Heart left ventricle (tissue), 16 donors: Measurements from ENCODE around the gene CCDC121. TPM values are rescaled to one million over a fixed set of nuclear protein-coding genes. Genes with fewer than 3 reads are reported as not detected.

Experiments used
- ATAC-seq, 4 donors: fragments of 200-7000 bp; cut with Tn5 transposase; one replicate each; pipeline ENCODE4 v1.9.1; 2020 to 2022; ENCODE audit warnings: moderate library complexity in 4 of 4, mild to moderate bottlenecking in 3 of 4, moderate number of reproducible peaks in 1 of 4
- DNase-seq, 5 donors: peaks; one replicate each; pipeline ENCODE4 v3.0.0-alpha.2; 2020
- H3K27ac ChIP-seq, 12 donors: fragments of 200-600 bp; sonication (generic) in 4 of 12; one replicate each; pipeline versions ENCODE4 v1.5.0 to v1.8.0; 2016 to 2022; ENCODE audit warnings: mild to moderate bottlenecking in 2 of 12
- H3K27me3 ChIP-seq, 9 donors: fragments of 200-600 bp; sonication (generic) in 2 of 9; one replicate each; pipeline versions ENCODE4 v1.5.1 to v1.8.0; 2016 to 2022; ENCODE audit warnings: mild to moderate bottlenecking in 3 of 9
- H3K36me3 ChIP-seq, 9 donors: fragments of 200-600 bp; sonication (generic) in 2 of 9; one replicate each; pipeline versions ENCODE4 v1.5.0 to v1.8.0; 2018 to 2022; ENCODE audit warnings: mild to moderate bottlenecking in 2 of 9
- H3K4me1 ChIP-seq, 12 donors: fragments of 200-600 bp; sonication (generic) in 4 of 12; one replicate each; pipeline versions ENCODE4 v1.5.0 to v1.8.0; 2016 to 2022; ENCODE audit warnings: mild to moderate bottlenecking in 3 of 12
- H3K4me3 ChIP-seq, 12 donors: fragments of 200-600 bp; sonication (generic) in 4 of 12; one replicate each; pipeline versions ENCODE4 v1.5.0 to v1.8.0; 2017 to 2022; ENCODE audit warnings: mild to moderate bottlenecking in 9 of 12, moderate library complexity in 4 of 12
- H3K9me3 ChIP-seq, 12 donors: fragments of 200-600 bp; sonication (generic) in 4 of 12; one replicate each; pipeline versions ENCODE4 v1.5.0 to v1.8.0; 2016 to 2022; ENCODE audit warnings: mild to moderate bottlenecking in 1 of 12
- POLR2A ChIP-seq, 2 donors: fragments of 450-650 bp; IDR thresholded peaks; one replicate each; pipeline ENCODE4 v1.6.1; 2017; ENCODE audit warnings: antibody characterized with exemption in 2 of 2, mild to moderate bottlenecking in 2 of 2, moderate library complexity in 2 of 2
- WGBS, 4 donors: extraction: QIAGEN DNeasy Blood & Tissue Kit in 2 of 4; methylation state at CpG; one replicate each; pipeline versions ENCODE4 v1.1.5 to v1.1.7; 2013 to 2018; 5-methylcytosine and 5-hydroxymethylcytosine counted together
- intact Hi-C, 10 donors: fragments of 100-400 bp; cut with DNase I; formaldehyde crosslinking; loops; one replicate each; pipeline versions ENCODE4 v1.11.1 to v1.14.2; 2022
- polyA plus RNA-seq, 2 donors: library from polyadenylated mRNA; stranded (reverse); fragments of 200-250 nt; gene quantifications; one replicate each; pipeline ENCODE4 v1.2.3, GENCODE V29; 2013
- total RNA-seq, 9 donors: library from RNA; depleted of rRNA in 2 of 9; stranded (reverse); fragments of >200 nt in 2 of 9; fragmentation: NEBNext Ultra II Directional in 3 of 9; extraction: Animal tissue kit (Norgen Biotek cat#: 25700) in 3 of 9; gene quantifications; one replicate each; pipeline versions ENCODE4 v1.1.0 to v1.2.4, GENCODE V29; 2016 to 2023
- TF ChIP-seq, protein P1 (sequence below), 12 donors: fragments of 200-600 bp; sonication (generic) in 4 of 12; IDR thresholded peaks; one replicate each; pipeline versions ENCODE4 v1.5.0 to v1.8.0; 2018 to 2022; ENCODE audit warnings: antibody characterized with exemption in 12 of 12, mild to moderate bottlenecking in 5 of 12
- donor health status: ischemic (EF 13 %, LVEDD 7.1; RV severe dilation, severe dysfunction).
- donor health status: healthy with polysubstance abuse.
- donor health status: DM: no; HTN: yes; CAD: no.
- donor health status: DM: no; HTN: no; CAD: no.
- donor health status: ischemic (EF 25% LVEDD 6.9; RV normal size, moderate dysfunction).
- donor health status: ischemic (EF 25% LVEDD 5.7; RV mildly dilated, moderate dysfunction).
- donor health status: healthy.
- donor health status: DM: yes; HTN: yes; CAD: no.
- donor health status: ischemic (EF 35%, LVEDD 5.7; RV mildly dilated, moderate dysfunction).
- donor health status: nonischemic (EF 11% LVEDD 7.7; RV severe dilation, severe dysfunction).
- donor health status: DM: yes; HTN: yes; CAD: no.
- donor health status: PGD.
- donor health status: ischemic (EF 29% LVEDD 5.4; RV normal size, mild dysfunction).
- donor health status: nonischemic (EF 23%, LVEDD 6.1; RV moderate dilation, normal function).

CCDC121 gene
- total and polyA plus RNA-seq, 11 donors: 2.5 to 7.7 (median 5.4) TPM

DNA sequence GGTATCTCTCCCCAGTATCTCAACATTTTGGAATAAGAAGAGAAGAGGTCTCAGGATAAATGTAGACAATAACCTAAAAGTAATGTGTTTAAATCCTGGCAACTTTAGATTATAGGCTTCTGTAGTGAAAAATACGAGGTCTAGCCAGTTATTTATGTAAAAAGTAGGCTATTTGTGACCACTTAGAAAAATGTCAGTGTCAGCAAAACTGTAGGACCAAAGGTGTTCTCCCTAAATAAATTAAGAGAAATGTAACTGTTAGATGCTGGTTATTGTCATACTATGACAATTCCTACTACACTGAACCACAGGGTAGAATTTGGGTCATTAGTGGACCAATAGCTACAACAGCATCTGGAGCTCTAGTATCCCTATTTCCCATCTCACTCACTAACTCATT is 32.6 kb upstream of the CCDC121 start:
- Histone ChIP-seq H3K4me1 (peaks cover 0 to 42% (median 27%) of the 10 kb centered on the region in 12 donors), H3K27me3 (no peaks in the 10 kb centered on the region), H3K36me3 (peaks cover 0 to 69% (median 57%) of the 10 kb centered on the region in 9 donors), H3K9me3 (no peaks in the 10 kb centered on the region), H3K4me3 (no peak overlapping the region), H3K27ac (no peak overlapping the region)
- ATAC-seq (no peak), DNase-seq (no peak)
- intact Hi-C loops: no loop called here
- no peak for TF ChIP-seq POLR2A (IDR thresholded peaks at IDR 0.05)
- TF ChIP-seq, protein P1, sequence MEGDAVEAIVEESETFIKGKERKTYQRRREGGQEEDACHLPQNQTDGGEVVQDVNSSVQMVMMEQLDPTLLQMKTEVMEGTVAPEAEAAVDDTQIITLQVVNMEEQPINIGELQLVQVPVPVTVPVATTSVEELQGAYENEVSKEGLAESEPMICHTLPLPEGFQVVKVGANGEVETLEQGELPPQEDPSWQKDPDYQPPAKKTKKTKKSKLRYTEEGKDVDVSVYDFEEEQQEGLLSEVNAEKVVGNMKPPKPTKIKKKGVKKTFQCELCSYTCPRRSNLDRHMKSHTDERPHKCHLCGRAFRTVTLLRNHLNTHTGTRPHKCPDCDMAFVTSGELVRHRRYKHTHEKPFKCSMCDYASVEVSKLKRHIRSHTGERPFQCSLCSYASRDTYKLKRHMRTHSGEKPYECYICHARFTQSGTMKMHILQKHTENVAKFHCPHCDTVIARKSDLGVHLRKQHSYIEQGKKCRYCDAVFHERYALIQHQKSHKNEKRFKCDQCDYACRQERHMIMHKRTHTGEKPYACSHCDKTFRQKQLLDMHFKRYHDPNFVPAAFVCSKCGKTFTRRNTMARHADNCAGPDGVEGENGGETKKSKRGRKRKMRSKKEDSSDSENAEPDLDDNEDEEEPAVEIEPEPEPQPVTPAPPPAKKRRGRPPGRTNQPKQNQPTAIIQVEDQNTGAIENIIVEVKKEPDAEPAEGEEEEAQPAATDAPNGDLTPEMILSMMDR (IDR thresholded peaks at IDR 0.05): no peak
- 81 to 94% (median 90%) methylated on average over 1 of the region's 1 CpG for WGBS, 4 donors

GRCh38 chr2:27655155-27655951 is 26.5 kb upstream of the CCDC121 start:
- ATAC-seq (no peak), DNase-seq (no peak)
- H3K36me3 ChIP-seq: peaks cover 0 to 100% (median 98%) of the 10 kb centered on the region in 9 donors
- no peak overlapping the region for H3K27ac ChIP-seq
- 71 to 78% (median 74%) methylated on average over 7 of the region's 7 CpGs for WGBS, 4 donors
- H3K4me3 ChIP-seq: no peak overlapping the region
- H3K27me3 ChIP-seq: no peaks in the 10 kb centered on the region
- peaks cover 0 to 11% (median 0%) of the 10 kb centered on the region in 12 donors for H3K4me1 ChIP-seq
- H3K9me3 ChIP-seq: no peaks in the 10 kb centered on the region
- intact Hi-C loops: loop anchor here in 1 of 10 donors (10.0 kb wide), 1 partner anchor 181 kb away; no protein-coding TSS in a partner anchor
- TF ChIP-seq, protein P1 (IDR thresholded peaks at IDR 0.05): no peak
- TF ChIP-seq POLR2A (IDR thresholded peaks at IDR 0.05): no peak

GRCh38 chr2:27653397-27653796 is 24.6 kb upstream of the CCDC121 start:
- no peak for DNase-seq
- TF ChIP-seq, protein P1 (IDR thresholded peaks at IDR 0.05): no peak
- no peak for TF ChIP-seq POLR2A (IDR thresholded peaks at IDR 0.05)
- Histone ChIP-seq H3K36me3 (peaks cover 0 to 100% (median 99%) of the 10 kb centered on the region in 9 donors), H3K27ac (no peak overlapping the region), H3K4me3 (no peak overlapping the region), H3K27me3 (no peaks in the 10 kb centered on the region), H3K9me3 (no peaks in the 10 kb centered on the region), H3K4me1 (peaks cover 0 to 3% (median 0%) of the 10 kb centered on the region in 12 donors)
- 83 to 94% (median 86%) methylated on average over 2 of the region's 2 CpGs for WGBS, 4 donors
- intact Hi-C loops: loop anchor here in 1 of 10 donors (10.0 kb wide), 1 partner anchor 179 kb away; no protein-coding TSS in a partner anchor
- no peak for ATAC-seq

DNA sequence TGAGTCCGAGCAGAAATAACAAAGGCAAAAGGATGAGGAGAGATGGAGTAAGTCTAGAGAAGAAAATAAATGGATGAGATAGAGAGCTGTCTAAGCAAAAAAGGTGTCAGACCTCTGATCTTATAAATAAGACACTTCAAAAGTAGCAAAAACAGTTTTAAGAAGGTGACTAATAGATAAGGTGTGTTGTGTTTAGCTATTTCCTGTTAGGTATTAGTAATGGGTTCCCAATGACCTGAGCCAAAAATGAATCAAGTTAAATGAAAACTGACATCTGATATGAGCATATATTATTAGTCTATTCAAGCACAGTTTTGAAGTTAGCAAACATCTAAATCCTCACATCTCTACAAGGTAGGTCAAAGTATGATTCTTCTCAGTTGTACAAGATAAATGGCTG is 24.0 kb upstream of the CCDC121 start:
- Histone ChIP-seq H3K27me3 (no peaks in the 10 kb centered on the region), H3K27ac (no peak overlapping the region), H3K36me3 (peaks cover 0 to 100% (median 99%) of the 10 kb centered on the region in 9 donors), H3K9me3 (no peaks in the 10 kb centered on the region), H3K4me1 (no peaks in the 10 kb centered on the region), H3K4me3 (no peak overlapping the region)
- intact Hi-C loops: loop anchor here in 1 of 10 donors (10.0 kb wide), 1 partner anchor 178 kb away; no protein-coding TSS in a partner anchor
- WGBS, 4 donors: 92 to 94% (median 93%) methylated on average over 1 of the region's 1 CpG
- no peak for DNase-seq
- no peak for ATAC-seq
- no peak for TF ChIP-seq POLR2A (IDR thresholded peaks at IDR 0.05)
- TF ChIP-seq, protein P1 (IDR thresholded peaks at IDR 0.05): no peak
